SK-N-MC (cell line): Measurements from ENCODE around the gene ITGA11.

Source experiments
- DNase-seq: peaks from one replicate; pipeline ENCODE4 v3.0.0-alpha.2; 2011; ENCODE audit warnings: low read depth, low spot score
- H3K27ac ChIP-seq: fragments of 200-600 bp; sonication (generic); 2 replicates; pipeline ENCODE4 v1.5.1; 2016; ENCODE audit warnings: mixed run types
- H3K36me3 ChIP-seq: fragments of 200-600 bp; sonication (generic); 2 replicates; pipeline ENCODE4 v1.6.1; 2017; ENCODE audit warnings: antibody characterized with exemption, low read length, mixed read lengths; ENCODE audit not compliant: insufficient read depth
- H3K4me3 ChIP-seq: fragments of 200-600 bp; sonication (generic); 2 replicates; pipeline ENCODE4 v1.5.1; 2016
- H3K9ac ChIP-seq: fragments of 200-600 bp; sonication (generic); 2 replicates; pipeline ENCODE4 v1.8.0; 2017; ENCODE audit warnings: mixed run types, mixed read lengths; ENCODE audit not compliant: insufficient read length
- H3K9me3 ChIP-seq: fragments of 200-600 bp; sonication (generic); 2 replicates; pipeline ENCODE4 v1.6.1; 2017; ENCODE audit warnings: low read depth, mild to moderate bottlenecking, antibody characterized with exemption, low read length, moderate library complexity, mixed read lengths
- EZH2 ChIP-seq: fragments of 200-600 bp; sonication (generic); IDR thresholded peaks from one replicate; pipeline ENCODE4 v1.6.1; 2017; ENCODE audit warnings: antibody characterized with exemption
- FOXP2 ChIP-seq: optimal IDR thresholded peaks from 2 replicates; pipeline ENCODE3; 2011; ENCODE audit warnings: mild to moderate bottlenecking, moderate library complexity; ENCODE audit not compliant: insufficient read depth; ENCODE audit errors: extremely low read length, control extremely low read depth
- POLR2AphosphoS5 ChIP-seq: IDR thresholded peaks from 2 replicates; pipeline ENCODE4 v1.6.1; 2012; ENCODE audit warnings: mild to moderate bottlenecking, low read depth, low read length, borderline replicate concordance

ITGA11 gene

DNA sequence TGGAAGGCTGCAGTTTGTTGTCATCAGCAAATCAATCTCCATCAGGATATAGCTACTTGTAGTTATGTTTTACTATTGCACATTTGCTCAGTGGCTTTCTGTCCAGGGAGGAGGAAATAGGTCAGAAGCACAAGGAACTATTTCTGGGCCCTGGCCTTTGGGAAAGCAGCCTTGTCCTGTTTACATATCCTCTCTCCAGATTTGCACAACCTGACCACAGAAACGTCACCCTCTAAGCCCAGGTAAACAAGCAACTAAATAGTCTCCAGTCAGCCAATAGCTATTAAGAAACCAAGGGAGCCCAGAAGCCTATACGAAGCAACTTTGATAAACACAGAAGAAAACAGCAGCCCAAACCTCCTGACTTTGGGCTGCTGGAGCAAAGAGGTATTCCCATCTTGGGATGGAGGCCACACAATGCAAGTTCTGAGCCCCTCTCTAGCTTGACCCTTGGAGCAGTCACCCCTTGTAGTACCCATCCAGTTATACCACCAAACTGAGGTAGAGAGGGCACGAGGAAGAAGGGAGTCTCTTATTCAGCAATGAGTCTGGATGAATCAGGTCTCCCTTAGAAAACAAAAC lies 156.7 kb downstream of the ITGA11 start:
- Histone ChIP-seq H3K27ac (no peak overlapping the region), H3K4me3 (no peak overlapping the region), H3K9me3 (no peaks in the 10 kb centered on the region), H3K9ac (no peak overlapping the region), H3K36me3 (peaks cover 7% of the 10 kb centered on the region)
- DNase-seq = no peak
- TF ChIP-seq POLR2AphosphoS5 (no peak), EZH2 (no peak), FOXP2 (no peak)

DNA sequence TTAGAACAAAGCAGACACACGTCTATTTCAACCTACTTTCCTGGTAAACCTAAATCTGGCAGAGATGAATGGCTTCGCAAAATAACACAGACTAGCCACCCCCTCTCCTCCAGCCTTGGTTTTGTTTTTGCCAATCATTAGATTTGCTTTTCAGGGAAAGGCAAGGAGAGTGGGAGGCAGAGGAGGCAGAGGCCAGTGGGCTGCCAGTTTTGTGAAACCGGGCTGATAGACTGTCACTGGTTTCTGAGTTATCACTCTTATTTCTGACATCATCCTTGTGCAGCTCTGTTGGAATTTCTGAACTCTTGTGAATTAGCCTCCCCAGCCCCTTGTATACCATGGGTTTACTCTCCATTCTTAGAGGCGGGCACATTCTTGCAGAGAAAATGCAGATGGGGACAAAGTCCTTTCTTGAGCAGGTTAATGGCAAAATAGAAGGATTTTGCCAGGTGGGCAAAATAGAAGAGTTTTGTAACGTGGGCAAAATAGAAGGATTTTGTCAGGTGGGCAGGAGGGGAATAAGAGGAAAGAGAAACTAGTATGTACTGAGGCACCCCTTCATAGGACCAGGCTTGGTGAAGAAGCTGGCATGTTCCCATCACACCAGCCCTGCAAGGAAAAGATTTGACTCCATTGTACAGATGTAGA lies 157.6 kb downstream of the ITGA11 start:
- H3K9ac ChIP-seq = no peak overlapping the region
- H3K27ac ChIP-seq = no peak overlapping the region
- TF ChIP-seq POLR2AphosphoS5 = no peak
- H3K4me3 ChIP-seq = no peak overlapping the region
- no peak for DNase-seq
- H3K9me3 ChIP-seq = no peaks in the 10 kb centered on the region
- H3K36me3 ChIP-seq = no peaks in the 10 kb centered on the region

DNA sequence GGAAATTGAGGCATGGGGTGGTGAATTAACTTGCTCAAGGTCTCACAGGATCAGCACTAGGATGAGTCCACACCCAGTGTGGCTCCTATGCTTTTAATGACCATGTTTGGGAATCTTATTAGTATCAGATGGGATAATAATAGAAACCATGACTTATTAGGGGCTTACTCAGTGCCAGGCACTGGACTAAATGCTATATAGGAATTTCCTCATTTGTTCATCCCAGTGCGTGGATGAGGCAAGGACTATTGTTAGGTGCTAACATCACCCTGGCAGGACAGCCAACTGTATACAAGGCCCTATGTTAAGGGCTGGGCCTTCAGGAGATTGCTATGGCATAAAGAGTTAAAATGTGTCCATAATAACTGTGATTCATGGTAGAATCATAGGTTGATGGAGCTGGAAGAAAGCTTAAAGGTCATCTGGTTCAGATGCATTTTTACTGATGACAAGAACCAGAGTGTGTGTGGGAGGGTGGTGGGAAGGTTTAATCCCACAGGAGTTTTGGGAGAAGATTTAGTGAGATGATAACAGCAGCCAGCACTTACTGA lies 159.2 kb downstream of the ITGA11 start:
- H3K36me3 ChIP-seq = no peaks in the 10 kb centered on the region

GRCh38 chr15:68271854-68272471 lies 160.0 kb downstream of the ITGA11 start:
- no peak overlapping the region for H3K27ac ChIP-seq
- TF ChIP-seq FOXP2 (no peak), POLR2AphosphoS5 (no peak), EZH2 (no peak)
- H3K4me3 ChIP-seq = no peak overlapping the region
- no peak for DNase-seq
- no peaks in the 10 kb centered on the region for H3K36me3 ChIP-seq
- no peak overlapping the region for H3K9ac ChIP-seq
- no peaks in the 10 kb centered on the region for H3K9me3 ChIP-seq

More for the DNA sequence above, 159.2 kb downstream of the ITGA11 start:
- Histone ChIP-seq H3K9me3 (no peaks in the 10 kb centered on the region), H3K9ac (no peak overlapping the region), H3K4me3 (no peak overlapping the region), H3K27ac (no peak overlapping the region)
- DNase-seq = no peak
- TF ChIP-seq POLR2AphosphoS5 (no peak), FOXP2 (no peak), EZH2 (no peak)

DNA sequence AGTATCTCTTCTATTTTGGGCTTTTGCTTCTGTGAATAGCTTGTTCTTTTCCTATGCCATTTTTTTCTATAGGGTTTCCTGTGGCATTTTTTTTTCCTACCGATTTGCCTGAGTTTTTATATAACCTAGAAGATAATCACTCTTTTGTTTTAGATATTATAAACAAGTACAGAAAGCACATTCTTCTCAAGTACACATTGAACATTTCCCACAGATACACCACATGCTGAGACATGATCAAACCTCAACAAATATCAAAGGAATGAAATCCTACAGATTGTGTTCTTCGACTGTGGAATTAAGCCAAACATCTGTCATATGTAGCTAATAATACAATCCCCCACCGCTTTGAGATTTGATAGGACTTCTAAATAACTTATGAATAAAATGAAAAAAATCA lies 163.6 kb downstream of the ITGA11 start:
- DNase-seq = no peak
- H3K4me3 ChIP-seq = no peak overlapping the region
- H3K9me3 ChIP-seq = no peaks in the 10 kb centered on the region
- H3K9ac ChIP-seq = no peak overlapping the region
- TF ChIP-seq FOXP2 = no peak
- no peak for TF ChIP-seq EZH2
- TF ChIP-seq POLR2AphosphoS5 = no peak
- no peak overlapping the region for H3K27ac ChIP-seq
- no peaks in the 10 kb centered on the region for H3K36me3 ChIP-seq

GRCh38 chr15:68265674-68266073 lies 166.3 kb downstream of the ITGA11 start:
- TF ChIP-seq POLR2AphosphoS5 (no peak), FOXP2 (no peak), EZH2 (no peak)
- Histone ChIP-seq H3K27ac (no peak overlapping the region), H3K9ac (no peak overlapping the region), H3K9me3 (no peaks in the 10 kb centered on the region), H3K36me3 (no peaks in the 10 kb centered on the region), H3K4me3 (no peak overlapping the region)
- no peak for DNase-seq

DNA sequence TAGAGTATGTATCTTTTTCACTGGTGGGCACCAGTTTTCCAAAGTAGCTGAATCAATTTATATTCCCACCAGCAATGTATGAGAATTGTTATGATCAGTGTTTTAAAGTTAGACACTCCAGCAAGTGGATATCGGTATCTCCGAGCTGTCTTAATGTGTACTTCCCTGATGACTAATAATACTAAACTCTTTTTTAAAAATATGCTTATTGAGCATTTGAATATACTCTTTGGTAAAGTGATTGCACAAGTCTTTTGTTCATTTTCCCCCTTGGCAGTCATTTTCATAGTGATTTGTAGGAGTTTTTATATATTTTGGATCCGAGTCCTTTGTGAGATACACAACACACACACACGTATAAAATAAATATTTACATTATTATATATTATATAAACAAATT lies 166.9 kb downstream of the ITGA11 start:
- H3K27ac ChIP-seq = no peak overlapping the region
- TF ChIP-seq EZH2 (no peak), POLR2AphosphoS5 (no peak), FOXP2 (no peak)
- H3K4me3 ChIP-seq = no peak overlapping the region
- H3K9me3 ChIP-seq = no peaks in the 10 kb centered on the region
- no peak overlapping the region for H3K9ac ChIP-seq
- no peak for DNase-seq
- no peaks in the 10 kb centered on the region for H3K36me3 ChIP-seq

DNA sequence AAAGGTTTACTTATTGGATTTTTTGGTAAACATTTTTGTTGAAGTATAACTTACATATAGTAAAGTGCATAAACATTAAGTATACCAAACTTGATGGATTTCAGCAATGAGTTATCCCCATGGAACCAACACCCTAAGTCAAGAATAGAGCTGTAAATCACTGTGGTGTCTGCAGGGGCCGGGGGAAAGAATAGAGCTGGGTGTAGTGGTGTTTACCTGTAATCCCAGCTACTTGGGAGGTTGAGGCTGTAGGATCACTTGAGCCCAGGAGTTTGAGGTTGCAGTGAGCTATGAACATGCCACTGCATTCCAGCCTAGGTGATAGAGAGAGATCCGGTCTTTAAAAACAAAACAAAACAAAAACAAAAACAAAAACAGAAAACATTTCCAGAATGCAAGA lies 167.7 kb downstream of the ITGA11 start:
- H3K9me3 ChIP-seq = no peaks in the 10 kb centered on the region
- DNase-seq = no peak
- H3K36me3 ChIP-seq = no peaks in the 10 kb centered on the region
- no peak overlapping the region for H3K4me3 ChIP-seq
- H3K27ac ChIP-seq = no peak overlapping the region
- no peak overlapping the region for H3K9ac ChIP-seq
- TF ChIP-seq FOXP2 = no peak
- TF ChIP-seq POLR2AphosphoS5 = no peak
- TF ChIP-seq EZH2 = no peak
